Trophoblast cell (in vitro differentiated cells and primary cell): ENCODE results near the gene NME7.

ENCODE experiments used
- DNase-seq, 2 donors: peaks; one replicate each; pipeline ENCODE4 v3.0.0-alpha.2; 2016
- H2AFZ ChIP-seq: 2 replicates; pipeline ENCODE4 v1.6.1; 2013; ENCODE audit warnings: low read length, moderate library complexity, mild to moderate bottlenecking; ENCODE audit not compliant: insufficient read depth, poor library complexity
- H2AK5ac ChIP-seq: 2 replicates; pipeline ENCODE4 v1.6.1; 2013; ENCODE audit warnings: mild to moderate bottlenecking, low read length
- H2BK120ac ChIP-seq: 2 replicates; pipeline ENCODE4 v1.6.1; 2013; ENCODE audit warnings: low read length, mild to moderate bottlenecking, moderate library complexity; ENCODE audit not compliant: insufficient read depth, poor library complexity
- H2BK12ac ChIP-seq: 2 replicates; pipeline ENCODE4 v1.6.1; 2013; ENCODE audit warnings: mild to moderate bottlenecking, low read length, moderate library complexity
- H2BK5ac ChIP-seq: 2 replicates; pipeline ENCODE4 v1.6.1; 2013; ENCODE audit warnings: low read length, low read depth, moderate library complexity, mild to moderate bottlenecking; ENCODE audit not compliant: poor library complexity
- H3K14ac ChIP-seq: 2 replicates; pipeline ENCODE4 v1.6.1; 2013; ENCODE audit warnings: mild to moderate bottlenecking, low read length
- H3K18ac ChIP-seq: 2 replicates; pipeline ENCODE4 v1.6.1; 2013; ENCODE audit warnings: mild to moderate bottlenecking, low read length
- H3K23ac ChIP-seq: 2 replicates; pipeline ENCODE4 v1.6.1; 2013; ENCODE audit warnings: low read length
- H3K27ac ChIP-seq: 2 replicates; pipeline ENCODE4 v1.5.1; 2013; ENCODE audit warnings: low read depth, mild to moderate bottlenecking, inconsistent platforms, low read length, moderate library complexity
- H3K27me3 ChIP-seq: 2 replicates; pipeline ENCODE4 v1.6.1; 2013; ENCODE audit warnings: inconsistent platforms, mild to moderate bottlenecking, low read length, moderate library complexity; ENCODE audit not compliant: insufficient read depth
- H3K36me3 ChIP-seq, 2 experiments: 1 replicate in 1 of 2; 2 replicates in 1 of 2; pipeline ENCODE4 v1.6.1; 2013; ENCODE audit warnings: low read length in 2 of 2, mild to moderate bottlenecking in 2 of 2, moderate library complexity in 1 of 2; ENCODE audit not compliant: insufficient read depth in 2 of 2, control insufficient read depth in 1 of 2
- H3K4ac ChIP-seq: 2 replicates; pipeline ENCODE4 v1.6.1; 2013; ENCODE audit warnings: low read depth, mild to moderate bottlenecking, low read length, moderate library complexity
- H3K4me1 ChIP-seq, 2 experiments: 1 replicate in 1 of 2; 2 replicates in 1 of 2; pipeline ENCODE4 v1.6.1; 2013; ENCODE audit warnings: low read length in 2 of 2, mild to moderate bottlenecking in 2 of 2, moderate library complexity in 1 of 2; ENCODE audit not compliant: insufficient read depth in 2 of 2, control insufficient read depth in 1 of 2
- H3K4me2 ChIP-seq: 2 replicates; pipeline ENCODE4 v1.6.1; 2013; ENCODE audit warnings: inconsistent platforms, mild to moderate bottlenecking, low read length, moderate library complexity
- H3K4me3 ChIP-seq: 2 replicates; pipeline ENCODE4 v1.5.1; 2013; ENCODE audit warnings: mild to moderate bottlenecking, low read depth, low read length, inconsistent platforms
- H3K79me1 ChIP-seq: one replicate; pipeline ENCODE4 v1.6.1; 2013; ENCODE audit warnings: low read length
- H3K79me2 ChIP-seq: 2 replicates; pipeline ENCODE4 v1.6.1; 2013; ENCODE audit warnings: low read length, mild to moderate bottlenecking; ENCODE audit not compliant: control insufficient read depth, insufficient read depth, poor library complexity
- H3K9ac ChIP-seq: 2 replicates; pipeline ENCODE4 v1.6.1; 2013; ENCODE audit warnings: mild to moderate bottlenecking, low read length
- H3K9me3 ChIP-seq: 2 replicates; pipeline ENCODE4 v1.6.1; 2013; ENCODE audit warnings: low read depth, mild to moderate bottlenecking, control low read depth, inconsistent platforms, low read length; ENCODE audit not compliant: insufficient read depth
- H4K12ac ChIP-seq: 2 replicates; pipeline ENCODE4 v1.6.1; 2013; ENCODE audit warnings: low read depth, mild to moderate bottlenecking, low read length, moderate library complexity
- H4K8ac ChIP-seq: 2 replicates; pipeline ENCODE4 v1.6.1; 2013; ENCODE audit warnings: low read depth, mild to moderate bottlenecking, low read length, moderate library complexity
- H4K91ac ChIP-seq: one replicate; pipeline ENCODE4 v1.6.1; 2013; ENCODE audit warnings: low read depth, mild to moderate bottlenecking, low read length, moderate library complexity
- WGBS: extraction: QIAGEN DNeasy Blood & Tissue Kit; methylation state at CpG from one replicate; pipeline ENCODE4 v1.1.7; 2013; ENCODE audit warnings: missing lambda C conversion rate; ENCODE audit not compliant: insufficient read length, insufficient coverage; ENCODE audit errors: extremely low coverage; 5-methylcytosine and 5-hydroxymethylcytosine counted together

The NME7 gene

GRCh38 chr1:169090900-169091311, 276.7 kb downstream of the NME7 start:
- Histone ChIP-seq H3K9me3 (no peaks in the 10 kb centered on the region), H3K4me2 (no peak overlapping the region), H2BK12ac (no peak overlapping the region), H2AFZ (no peak overlapping the region), H3K23ac (no peak overlapping the region), H4K91ac (no peak overlapping the region), H3K36me3 (no peaks in the 10 kb centered on the region), H3K79me1 (peaks cover 2% of the 10 kb centered on the region), H3K27ac (no peak overlapping the region), H3K4ac (no peak overlapping the region), H3K27me3 (no peaks in the 10 kb centered on the region), H4K8ac (no peak overlapping the region), H3K14ac (no peak overlapping the region), H4K12ac (no peak overlapping the region), H3K79me2 (no peaks in the 10 kb centered on the region), H2AK5ac (no peak overlapping the region), H2BK120ac (peak overlapping the region; percentile 8), H3K4me3 (no peak overlapping the region), H3K18ac (no peak overlapping the region), H2BK5ac (no peak overlapping the region), H3K4me1 (peaks cover 13 to 17% of the 10 kb centered on the region in 2 experiments), H3K9ac (no peak overlapping the region)
- no CpG with 5 or more reads among the region's 4 CpGs for WGBS
- no peak for DNase-seq

- no peaks in the 10 kb centered on the region for H3K27me3 ChIP-seq
- no peak overlapping the region for H3K27ac ChIP-seq
- H3K4me1 ChIP-seq: peaks cover 18 to 22% of the 10 kb centered on the region in 2 experiments
- no peak for DNase-seq
- H2BK12ac ChIP-seq: no peak overlapping the region
- H3K9ac ChIP-seq: no peak overlapping the region
- no peak overlapping the region for H3K4me3 ChIP-seq
- H4K12ac ChIP-seq: no peak overlapping the region
- no peak overlapping the region for H3K4me2 ChIP-seq
- no peaks in the 10 kb centered on the region for H3K36me3 ChIP-seq
- no peak overlapping the region for H4K8ac ChIP-seq
- no peak overlapping the region for H3K4ac ChIP-seq
- H4K91ac ChIP-seq: no peak overlapping the region
- H3K18ac ChIP-seq: no peak overlapping the region
- no peak overlapping the region for H3K23ac ChIP-seq
- H2BK5ac ChIP-seq: no peak overlapping the region
- H2AK5ac ChIP-seq: no peak overlapping the region
- no peak overlapping the region for H2BK120ac ChIP-seq
- WGBS: no CpG with 5 or more reads among the region's 4 CpGs
- H3K79me1 ChIP-seq: peaks cover 4% of the 10 kb centered on the region
- H3K9me3 ChIP-seq: no peaks in the 10 kb centered on the region
- H2AFZ ChIP-seq: no peak overlapping the region
- H3K14ac ChIP-seq: no peak overlapping the region
- H3K79me2 ChIP-seq: no peaks in the 10 kb centered on the region
Measured at GRCh38 chr1:169090308-169090899, 277.2 kb downstream of the NME7 start.

GRCh38 chr1:169089776-169090175, 277.8 kb downstream of the NME7 start:
- H4K12ac ChIP-seq: no peak overlapping the region
- no peak overlapping the region for H2AK5ac ChIP-seq
- no peak overlapping the region for H3K4me2 ChIP-seq
- no peak overlapping the region for H3K27ac ChIP-seq
- no peaks in the 10 kb centered on the region for H3K27me3 ChIP-seq
- no peak overlapping the region for H4K91ac ChIP-seq
- no peaks in the 10 kb centered on the region for H3K9me3 ChIP-seq
- no peaks in the 10 kb centered on the region for H3K79me2 ChIP-seq
- no peak overlapping the region for H2AFZ ChIP-seq
- no CpG with 5 or more reads among the region's 2 CpGs for WGBS
- no peak overlapping the region for H2BK12ac ChIP-seq
- H4K8ac ChIP-seq: no peak overlapping the region
- no peak overlapping the region for H3K4ac ChIP-seq
- H3K79me1 ChIP-seq: peaks cover 4% of the 10 kb centered on the region
- no peak overlapping the region for H2BK5ac ChIP-seq
- H3K4me1 ChIP-seq: peaks cover 18 to 23% of the 10 kb centered on the region in 2 experiments
- H2BK120ac ChIP-seq: no peak overlapping the region
- no peak overlapping the region for H3K4me3 ChIP-seq
- no peak overlapping the region for H3K14ac ChIP-seq
- no peak overlapping the region for H3K9ac ChIP-seq
- H3K23ac ChIP-seq: no peak overlapping the region
- no peak overlapping the region for H3K18ac ChIP-seq
- no peak for DNase-seq
- H3K36me3 ChIP-seq: no peaks in the 10 kb centered on the region

- H2AK5ac ChIP-seq: no peak overlapping the region
- H3K27me3 ChIP-seq: no peaks in the 10 kb centered on the region
- H3K14ac ChIP-seq: no peak overlapping the region
- H4K12ac ChIP-seq: no peak overlapping the region
- no peak overlapping the region for H3K4me3 ChIP-seq
- H3K9me3 ChIP-seq: no peaks in the 10 kb centered on the region
- no peak overlapping the region for H2BK12ac ChIP-seq
- H3K18ac ChIP-seq: no peak overlapping the region
- no peak overlapping the region for H4K8ac ChIP-seq
- no peaks in the 10 kb centered on the region for H3K79me2 ChIP-seq
- no peak overlapping the region for H3K23ac ChIP-seq
- no CpG with 5 or more reads among the region's 4 CpGs for WGBS
- H2AFZ ChIP-seq: no peak overlapping the region
- H3K4me2 ChIP-seq: no peak overlapping the region
- no peak overlapping the region for H2BK5ac ChIP-seq
- DNase-seq: no peak
- no peak overlapping the region for H3K4ac ChIP-seq
- no peak overlapping the region for H2BK120ac ChIP-seq
- H3K79me1 ChIP-seq: peaks cover 4% of the 10 kb centered on the region
- H4K91ac ChIP-seq: no peak overlapping the region
- H3K27ac ChIP-seq: no peak overlapping the region
- no peaks in the 10 kb centered on the region for H3K36me3 ChIP-seq
- H3K9ac ChIP-seq: no peak overlapping the region
- H3K4me1 ChIP-seq: peaks cover 18 to 23% of the 10 kb centered on the region in 2 experiments
Measured at GRCh38 chr1:169087876-169088275, 279.7 kb downstream of the NME7 start.
